Ovary (tissue), 3 donors: Measurements from ENCODE around the gene SRRM3.

Experiments
- EP300 ChIP-seq: sonication (generic); formaldehyde crosslinking; IDR thresholded peaks from one replicate; pipeline ENCODE4 v1.6.1; 2017; ENCODE audit warnings: antibody characterized with exemption
- POLR2A ChIP-seq: fragments of 450-650 bp; IDR thresholded peaks from one replicate; pipeline ENCODE4 v1.6.1; 2017; ENCODE audit warnings: antibody characterized with exemption, mild to moderate bottlenecking, moderate library complexity
- TF ChIP-seq, protein P1 (sequence below), 3 donors: fragments of 450-650 bp in 2 of 3; fragments of 200-600 bp in 1 of 3; IDR thresholded peaks; one replicate each; pipeline versions ENCODE4 v1.5.1 to v1.8.0; 2016 to 2022; ENCODE audit warnings: antibody characterized with exemption in 3 of 3, mild to moderate bottlenecking in 1 of 3
- donor health status: DM: no; HTN: no; CAD: no.

DNA sequence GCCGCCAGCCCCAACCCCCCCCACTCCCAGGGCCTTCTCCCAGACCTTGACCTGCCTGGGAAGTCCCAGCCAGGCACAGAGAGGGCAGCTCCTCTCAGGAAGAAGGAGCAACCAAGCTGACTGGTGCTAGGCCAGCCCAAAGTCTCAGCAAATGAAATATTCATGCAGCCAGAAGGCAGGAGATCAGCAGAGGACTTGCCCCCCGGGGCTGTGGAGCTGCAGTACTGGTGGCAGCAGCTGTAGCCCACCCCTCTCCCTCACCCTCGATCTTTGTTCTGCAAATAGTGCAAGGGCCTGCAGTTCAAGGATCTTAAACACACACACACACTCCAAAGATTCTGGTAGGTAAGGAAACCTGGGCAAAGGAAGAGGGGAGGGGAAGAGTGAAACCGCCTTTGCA is 3.5 kb upstream of the SRRM3 start:
- TF ChIP-seq, protein P1, sequence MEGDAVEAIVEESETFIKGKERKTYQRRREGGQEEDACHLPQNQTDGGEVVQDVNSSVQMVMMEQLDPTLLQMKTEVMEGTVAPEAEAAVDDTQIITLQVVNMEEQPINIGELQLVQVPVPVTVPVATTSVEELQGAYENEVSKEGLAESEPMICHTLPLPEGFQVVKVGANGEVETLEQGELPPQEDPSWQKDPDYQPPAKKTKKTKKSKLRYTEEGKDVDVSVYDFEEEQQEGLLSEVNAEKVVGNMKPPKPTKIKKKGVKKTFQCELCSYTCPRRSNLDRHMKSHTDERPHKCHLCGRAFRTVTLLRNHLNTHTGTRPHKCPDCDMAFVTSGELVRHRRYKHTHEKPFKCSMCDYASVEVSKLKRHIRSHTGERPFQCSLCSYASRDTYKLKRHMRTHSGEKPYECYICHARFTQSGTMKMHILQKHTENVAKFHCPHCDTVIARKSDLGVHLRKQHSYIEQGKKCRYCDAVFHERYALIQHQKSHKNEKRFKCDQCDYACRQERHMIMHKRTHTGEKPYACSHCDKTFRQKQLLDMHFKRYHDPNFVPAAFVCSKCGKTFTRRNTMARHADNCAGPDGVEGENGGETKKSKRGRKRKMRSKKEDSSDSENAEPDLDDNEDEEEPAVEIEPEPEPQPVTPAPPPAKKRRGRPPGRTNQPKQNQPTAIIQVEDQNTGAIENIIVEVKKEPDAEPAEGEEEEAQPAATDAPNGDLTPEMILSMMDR (IDR thresholded peaks at IDR 0.05), result no peak
- TF ChIP-seq POLR2A, result no peak
- no peak for TF ChIP-seq EP300
